H1 (cell line): Measurements from ENCODE around the gene CNBP. TPM values are rescaled to one million over a fixed set of nuclear protein-coding genes. Genes with fewer than 3 reads are reported as not detected.

Source experiments
- CTCF ChIA-PET: fragments of 300-600 bp; sonication (Branson Sonifier 250); formaldehyde crosslinking; loops from one replicate; lab custom pipeline; 2021; ENCODE audit not compliant: partially characterized antibody; lab: Charles Lee
- POLR2A ChIA-PET: fragments of 300-600 bp; sonication (Branson Sonifier 250); formaldehyde crosslinking; loops from one replicate; lab custom pipeline; 2021; ENCODE audit warnings: inconsistent platforms; ENCODE audit not compliant: partially characterized antibody; lab: Charles Lee
- DNase-seq, 2 experiments: peaks; one replicate each; pipeline versions ENCODE4 v3.0.0 to v3.0.0-alpha.2; 2010 to 2022; ENCODE audit warnings: low spot score in 2 of 2, low read depth in 1 of 2, mixed read lengths in 1 of 2
- FAIRE-seq: peaks from 2 replicates; lab custom pipeline; 2011; peaks lifted over from hg19 to GRCh38; lab: Jason Lieb, UNC
- H2AFZ ChIP-seq: 2 replicates; pipeline ENCODE4 v1.8.1; 2012; ENCODE audit warnings: low read length, inconsistent platforms
- H2AK5ac ChIP-seq: 2 replicates; pipeline ENCODE4 v1.6.1; 2013; ENCODE audit warnings: low read depth, low read length
- H2BK120ac ChIP-seq: replicated peaks from 2 replicates; pipeline ENCODE3; 2013; ENCODE audit warnings: low read depth, low read length, inconsistent platforms
- H2BK12ac ChIP-seq: 2 replicates; pipeline ENCODE4 v1.6.1; 2013; ENCODE audit warnings: low read depth, low read length
- H2BK15ac ChIP-seq: 2 replicates; pipeline ENCODE4 v1.6.1; 2013; ENCODE audit warnings: low read length
- H2BK20ac ChIP-seq: 2 replicates; pipeline ENCODE4 v1.6.1; 2013; ENCODE audit warnings: low read length
- H2BK5ac ChIP-seq: 2 replicates; pipeline ENCODE4 v1.6.1; 2013; ENCODE audit warnings: low read depth, low read length
- H3K14ac ChIP-seq: 2 replicates; pipeline ENCODE4 v1.6.1; 2013; ENCODE audit warnings: inconsistent platforms; ENCODE audit not compliant: insufficient read length
- H3K18ac ChIP-seq: 2 replicates; pipeline ENCODE4 v1.6.1; 2013; ENCODE audit warnings: low read length; ENCODE audit errors: extremely low read depth
- H3K23ac ChIP-seq: 2 replicates; pipeline ENCODE4 v1.6.1; 2013; ENCODE audit warnings: inconsistent platforms; ENCODE audit not compliant: insufficient read length
- H3K23me2 ChIP-seq: 2 replicates; pipeline ENCODE4 v1.6.1; 2013; ENCODE audit warnings: low read depth, low read length
- H3K27ac ChIP-seq: 2 replicates; pipeline ENCODE4 v1.6.1; 2011; ENCODE audit warnings: low read depth, low read length, inconsistent platforms
- H3K27me3 ChIP-seq, 4 experiments: replicated peaks in 1 of 4; 1 replicate in 1 of 4; 2 replicates in 3 of 4; pipeline versions ENCODE4 v1.6.1 to v1.8.1; 2011 to 2013; ENCODE audit warnings: low read length in 3 of 4, mild to moderate bottlenecking in 3 of 4, inconsistent platforms in 2 of 4, mixed read lengths in 2 of 4, moderate library complexity in 1 of 4; ENCODE audit not compliant: control insufficient read depth in 3 of 4, insufficient read depth in 3 of 4; ENCODE audit errors: extremely low read depth in 1 of 4
- H3K36me3 ChIP-seq, 4 experiments: 2 replicates each; pipeline versions ENCODE4 v1.6.1 to v1.8.1; 2011 to 2013; ENCODE audit warnings: mild to moderate bottlenecking in 4 of 4, low read length in 3 of 4, moderate library complexity in 2 of 4, control low read depth in 1 of 4, inconsistent platforms in 1 of 4; ENCODE audit not compliant: insufficient read depth in 4 of 4, control insufficient read depth in 2 of 4
- H3K4ac ChIP-seq: replicated peaks from 2 replicates; pipeline ENCODE3; 2013; ENCODE audit warnings: low read length, low read depth, mixed read lengths, inconsistent platforms; ENCODE audit not compliant: insufficient read length
- H3K4me1 ChIP-seq, 4 experiments: replicated peaks in 1 of 4; 1 replicate in 1 of 4; 2 replicates in 3 of 4; pipeline versions ENCODE4 v1.6.1 to v1.8.1; 2011 to 2013; ENCODE audit warnings: low read length in 3 of 4, inconsistent platforms in 2 of 4, mixed read lengths in 1 of 4; ENCODE audit not compliant: insufficient read depth in 4 of 4, control insufficient read depth in 3 of 4
- H3K4me2 ChIP-seq, 2 experiments: 2 replicates each; pipeline versions ENCODE4 v1.6.1 to v1.8.1; 2011 to 2013; ENCODE audit warnings: low read depth in 2 of 2, low read length in 2 of 2, control low read depth in 1 of 2, inconsistent platforms in 1 of 2, mild to moderate bottlenecking in 1 of 2; ENCODE audit not compliant: insufficient read depth in 1 of 2
- H3K4me3 ChIP-seq, 4 experiments: fragments of 200-600, 300-600 bp in 1 of 4; sonication (generic), shearing (Covaris generic), sonication (Bioruptor Twin) in 1 of 4; 2 replicates each; pipeline versions ENCODE4 v1.5.1 to v1.8.1; 2011 to 2016; ENCODE audit warnings: low read length in 4 of 4, low read depth in 3 of 4, control low read depth in 2 of 4, inconsistent platforms in 2 of 4, mild to moderate bottlenecking in 2 of 4, mixed read lengths in 1 of 4, moderate library complexity in 1 of 4; ENCODE audit not compliant: insufficient read depth in 2 of 4; ENCODE audit errors: extremely low read depth in 1 of 4
- H3K56ac ChIP-seq: replicated peaks from 2 replicates; pipeline ENCODE3; 2013; ENCODE audit warnings: low read depth, mild to moderate bottlenecking, mixed read lengths, low read length, inconsistent platforms; ENCODE audit not compliant: insufficient read length
- H3K79me1 ChIP-seq: 2 replicates; pipeline ENCODE4 v1.6.1; 2013; ENCODE audit warnings: low read depth, low read length, control low read depth
- H3K79me2 ChIP-seq, 2 experiments: 2 replicates each; pipeline versions ENCODE4 v1.6.1 to v1.8.1; 2012 to 2013; ENCODE audit warnings: low read length in 2 of 2, mild to moderate bottlenecking in 2 of 2, inconsistent platforms in 1 of 2; ENCODE audit not compliant: insufficient read depth in 2 of 2, control insufficient read depth in 1 of 2
- H3K9ac ChIP-seq, 4 experiments: replicated peaks in 1 of 4; 1 replicate in 1 of 4; 2 replicates in 3 of 4; pipeline versions ENCODE4 v1.6.1 to v1.8.1; 2011 to 2013; ENCODE audit warnings: low read depth in 3 of 4, low read length in 3 of 4, control low read depth in 2 of 4, mild to moderate bottlenecking in 2 of 4, moderate library complexity in 2 of 4, inconsistent platforms in 1 of 4; ENCODE audit errors: extremely low read depth in 1 of 4
- H3K9me3 ChIP-seq, 2 experiments: 2 replicates each; pipeline versions ENCODE4 v1.6.1 to v1.8.1; 2012 to 2013; ENCODE audit warnings: mild to moderate bottlenecking in 2 of 2, moderate library complexity in 2 of 2, control low read depth in 1 of 2, inconsistent platforms in 1 of 2, low read depth in 1 of 2, low read length in 1 of 2, mixed read lengths in 1 of 2; ENCODE audit not compliant: insufficient read depth in 2 of 2
- H4K20me1 ChIP-seq, 2 experiments: replicated peaks in 1 of 2; 2 replicates each; pipeline versions ENCODE3 to v1.8.1; 2011 to 2013; ENCODE audit warnings: inconsistent platforms in 2 of 2, low read length in 2 of 2, mild to moderate bottlenecking in 1 of 2; ENCODE audit not compliant: insufficient read depth in 2 of 2, control insufficient read depth in 1 of 2
- H4K5ac ChIP-seq: 2 replicates; pipeline ENCODE4 v1.6.1; 2013; ENCODE audit warnings: low read length, low read depth, mixed read lengths, inconsistent platforms; ENCODE audit not compliant: insufficient read length
- H4K8ac ChIP-seq: 2 replicates; pipeline ENCODE4 v1.8.0; 2013; ENCODE audit warnings: mild to moderate bottlenecking, moderate library complexity, low read length, inconsistent platforms; ENCODE audit not compliant: insufficient read depth; ENCODE audit errors: extremely low read depth
- H4K91ac ChIP-seq: replicated peaks from 2 replicates; pipeline ENCODE3; 2013; ENCODE audit warnings: low read length, mixed read lengths, inconsistent platforms; ENCODE audit not compliant: insufficient read length
- SUZ12 ChIP-seq: fragments of 200-600 bp; sonication (generic); IDR thresholded peaks from 2 replicates; pipeline ENCODE4 v1.6.1; 2012; ENCODE audit warnings: mild to moderate bottlenecking, inconsistent platforms, low read length, moderate library complexity, mixed read lengths
- whole genome bisulfite sequencing, 2 experiments: shearing (Covaris generic) in 1 of 2; methylation state at CpG; one replicate each; pipeline versions ENCODE4 v1.1.6 to v1.1.7; 2013 to 2015; ENCODE audit warnings: low lambda C conversion rate in 2 of 2, mixed read lengths in 2 of 2, inconsistent platforms in 1 of 2, low coverage in 1 of 2, missing lambda C conversion rate in 1 of 2; ENCODE audit not compliant: insufficient replicate concordance in 2 of 2, insufficient coverage in 1 of 2, insufficient read length in 1 of 2; ENCODE audit errors: extremely low coverage in 1 of 2, missing lambda C conversion rate in 1 of 2; 5-methylcytosine and 5-hydroxymethylcytosine counted together
- polyA plus RNA-seq, 7 experiments: library from polyadenylated mRNA; depleted of rRNA in 3 of 7; stranded (reverse) in 5 of 7; unstranded in 2 of 7; fragments of >200 nt in 5 of 7; fragments of 200-250 nt in 2 of 7; gene quantifications; 1 replicate in 5 of 7; 2 replicates in 1 of 7; 4 replicates in 1 of 7; pipeline versions ENCODE4 v1.2.1 to v1.2.3, GENCODE V29; 2011 to 2013; ENCODE audit warnings: missing spikeins in 2 of 7, mixed read lengths in 2 of 7
- total RNA-seq: library from RNA; stranded (reverse); fragmentation: NEBNext Ultra II Directional; extraction: Animal tissue kit (Norgen Biotek cat#: 25700); gene quantifications from 2 replicates; pipeline ENCODE4 v1.2.1, GENCODE V29; 2021

Gene CNBP
- total and polyA plus RNA-seq, 2 of the 8 experiments (the other 6 are each of a cell fraction or from before 2014, with no cell fraction given) = 315 to 371 TPM

GRCh38 chr3:129180461-129180860 lies 3.2 kb downstream of the CNBP start:
- Histone ChIP-seq H3K79me1 (0 out of 2 replicates have a peak, but pooled peaks cover 2% of the 10 kb centered on the region), H2BK20ac (no peak overlapping the region), H4K5ac (no peak overlapping the region), H3K27ac (no peak overlapping the region), H3K4me1 (peaks cover 0 to 4% (median 0%) of the 10 kb centered on the region in 4 experiments; a peak in 1 of 7 replicates), H2BK5ac (no peak overlapping the region), H3K9ac (peak overlapping the region in 1 of 4 experiments; percentile 45; a peak in 1 of 7 replicates), H3K56ac (no peak overlapping the region), H3K4me2 (peak overlapping the region; percentile 2 to 75; a peak in 3 of 4 replicates), H4K91ac (no peak overlapping the region), H4K8ac (no peak overlapping the region), H3K23me2 (peaks cover 5% of the 10 kb centered on the region; the same call in 1 of the 2 replicates), H3K79me2 (peaks cover 74 to 93% of the 10 kb centered on the region in 2 experiments), H3K23ac (no peak overlapping the region), H2BK15ac (no peak overlapping the region), H3K9me3 (no peaks in the 10 kb centered on the region), H2AFZ (no peak overlapping the region), H2BK12ac (no peak overlapping the region), H3K18ac (no peak overlapping the region), H3K4me3 (peak overlapping the region in 1 of 4 experiments; percentile 13; a peak in 2 of 8 replicates), H3K36me3 (peaks cover 0 to 47% (median 11%) of the 10 kb centered on the region in 4 experiments; a peak in 6 of 8 replicates), H3K27me3 (no peaks in the 10 kb centered on the region), H3K4ac (no peak overlapping the region), H2BK120ac (no peak overlapping the region), H4K20me1 (peaks cover 28 to 38% of the 10 kb centered on the region in 2 experiments), H2AK5ac (no peak overlapping the region), H3K14ac (no peak overlapping the region)
- FAIRE-seq (no peak), DNase-seq (no peak)
- 89% methylated on average over 1 of the region's 1 CpG; no CpG with 5 or more reads in 1 of the 2 experiments for WGBS, 2 experiments
- CTCF ChIA-PET = interaction anchor here (0.6 to 4.8 kb wide), 3 partner anchors 18 to 109 kb away, joined by 3 to 32 read pairs (median 5); no protein-coding TSS in a partner anchor
- POLR2A ChIA-PET = interaction anchor here (0.7 to 3.9 kb wide), 7 partner anchors 43 to 1165 kb away, joined by 3 to 31 read pairs (median 4); partner anchors contain the start of gene COPG1
- TF ChIP-seq SUZ12 = no peak
